ENCODE data around the gene ZGRF1. TPM values are rescaled to one million over a fixed set of nuclear protein-coding genes. Genes with fewer than 3 reads are reported as not detected.

ZGRF1 gene
- total and polyA plus RNA-seq, 2 donors (not counting 1 experiment from before 2014, with no cell fraction given), result 4.6 to 13.0 TPM

DNA sequence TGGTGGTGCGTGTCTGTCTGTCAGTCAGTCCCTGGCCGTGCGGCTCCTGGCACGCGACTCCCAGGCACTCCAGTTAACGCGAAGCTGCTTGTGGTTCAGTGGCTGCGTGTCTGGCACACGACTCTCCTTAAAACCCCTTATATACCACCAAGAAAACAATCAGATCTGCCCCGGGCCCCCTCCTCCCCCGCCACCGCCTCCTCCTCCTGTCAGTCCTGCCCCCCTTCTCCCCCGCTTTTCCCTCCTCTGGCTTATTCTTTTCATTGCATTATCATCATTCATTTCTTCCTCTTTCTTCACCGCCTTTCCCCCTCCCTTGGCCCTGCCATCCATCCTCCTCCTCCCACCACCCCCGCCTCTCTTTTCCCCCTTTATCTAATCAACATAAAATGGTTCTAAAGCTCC is 120.6 kb downstream of the ZGRF1 start, which contains the start of gene NEUROG2:
NEUROG2 (minus strand) TSS at position 115 of the 405 bp plus-strand sequence. CDS start 705 bp downstream, outside the sequence.
- intact Hi-C loops (cut with micrococcal nuclease), result loop anchor here (10.0 kb wide), 2 partner anchors 189 to 1901 kb away; no protein-coding TSS in a partner anchor
- no peaks in the 10 kb centered on the region for H4K20me1 ChIP-seq (ENCODE audit: control insufficient read depth, insufficient read depth, low read length, poor library complexity, severe bottlenecking)
- no peaks in the 10 kb centered on the region for H3K36me3 ChIP-seq (replicated peaks in 1 of 2; ENCODE audit: control extremely low read depth in 1 of 2, control insufficient read depth in 1 of 2, extremely low read depth in 1 of 2, insufficient read depth in 2 of 2, low read length in 1 of 2)
- H3K4me2 ChIP-seq (replicated peaks; ENCODE audit: low read depth, low read length, poor library complexity, severe bottlenecking), result peak within 1 kb of the TSS; percentile 98
- Mint-ChIP-seq H3K27me3 (peaks cover 94% of the 10 kb centered on the region), H3K27ac (peak within 1 kb of the TSS; percentile 66), H3K4me3 (peak within 1 kb of the TSS; percentile 96), H3K4me1 (peaks cover 59% of the 10 kb centered on the region), H3K9me3 (ENCODE audit: insufficient read depth) (peaks cover 5% of the 10 kb centered on the region)
- CTCF ChIA-PET, result interaction anchor here (0.6 to 0.7 kb wide), 2 partner anchors 301 to 1225 kb away, joined by 3 read pairs; no protein-coding TSS in a partner anchor
- H3K9me3 ChIP-seq (ENCODE audit: control extremely low read depth in 1 of 3, control insufficient read depth in 2 of 3, insufficient read depth in 1 of 3, low read length in 2 of 3), result peaks cover 0 to 35% (median 20%) of the 10 kb centered on the region in 3 donors
- peaks cover 51 to 76% of the 10 kb centered on the region in 2 donors for H3K4me1 ChIP-seq (ENCODE audit: control insufficient read depth in 2 of 2, insufficient read depth in 2 of 2, low read length in 2 of 2)
- WGBS (ENCODE audit: insufficient coverage), result under 1% methylated on average over 11 of the region's 15 CpGs
- POLR2A ChIA-PET, result no interaction called here
- ATAC-seq (ENCODE audit: low read depth) (no peak), DNase-seq (no peak)
- no peaks in the 10 kb centered on the region for H3K79me2 ChIP-seq (ENCODE audit: control insufficient read depth, insufficient read depth, low read length)
- no peak within 1 kb of the TSS for H3K27ac ChIP-seq (ENCODE audit: low read length in 2 of 2)
- peak within 1 kb of the TSS; percentile 35 to 75 (median 60) for H3K4me3 ChIP-seq (ENCODE audit: control extremely low read depth in 1 of 5, extremely low read depth in 1 of 5, insufficient read depth in 1 of 5, low read depth in 2 of 5, low read length in 4 of 5)
- H3K27me3 ChIP-seq (replicated peaks in 1 of 4; ENCODE audit: control extremely low read depth in 1 of 4, control insufficient read depth in 3 of 4, insufficient read depth in 4 of 4, low read length in 3 of 4), result peaks cover 4 to 85% (median 80%) of the 10 kb centered on the region in 4 experiments
- peak within 1 kb of the TSS; percentile 88 for H2AFZ ChIP-seq (ENCODE audit: insufficient read depth, low read depth, low read length, poor library complexity, severe bottlenecking)
- no peak for TF ChIP-seq EZH2 (IDR thresholded peaks at IDR 0.05; ENCODE audit: borderline replicate concordance, insufficient read depth, low read depth, low read length, poor library complexity, severe bottlenecking)
- no peak for TF ChIP-seq CTCF (IDR thresholded peaks at IDR 0.05)
- H3K9ac ChIP-seq (ENCODE audit: low read length), result peak within 1 kb of the TSS; percentile 75

All from B cell (primary cell).